ENCODE measurements around the gene ATP6V1F.
A peak's percentile ranks its signal among the peaks of the same experiment; 100 is the strongest.
"Not testable (repeated sequence)": the region's sequence is repeated elsewhere in the genome, so short reads cannot be mapped to it uniquely, and the experiment has no call there.

ATP6V1F gene

GRCh38 chr7:128903621-128904361 lies 41.1 kb downstream of the ATP6V1F start:
- no peak for DNase-seq

- peak; percentile 17 for DNase-seq
Measured at GRCh38 chr7:128904381-128905197, 41.9 kb downstream of the ATP6V1F start.

- DNase-seq: no peak
Measured at GRCh38 chr7:128906001-128906765, 43.5 kb downstream of the ATP6V1F start.

GRCh38 chr7:128906766-128907559 lies 44.3 kb downstream of the ATP6V1F start:
- DNase-seq: no peak

- no peak for DNase-seq
Measured at GRCh38 chr7:128908750-128909624, 46.3 kb downstream of the ATP6V1F start.

- DNase-seq: no peak
Measured at GRCh38 chr7:128909625-128910568, 47.2 kb downstream of the ATP6V1F start.

- DNase-seq: no peak
Measured at GRCh38 chr7:128910569-128910945, 47.9 kb downstream of the ATP6V1F start, which contains the start of gene KCP. Gene KCP, minus strand, starts transcription at chr7:128910709. Its CDS starts 33 bp downstream, at chr7:128910676.

- no peak for DNase-seq
Measured at GRCh38 chr7:128911423-128912031, 48.9 kb downstream of the ATP6V1F start.

GRCh38 chr7:128912281-128912680 lies 49.6 kb downstream of the ATP6V1F start:
- no peak for DNase-seq

- DNase-seq: not testable (repeated sequence)
Measured at GRCh38 chr7:128912709-128913495, 50.2 kb downstream of the ATP6V1F start.

- no peak for DNase-seq
Measured at GRCh38 chr7:128913870-128914565, 51.4 kb downstream of the ATP6V1F start.

GRCh38 chr7:128914566-128915151 lies 52.0 kb downstream of the ATP6V1F start:
- no peak for DNase-seq

GRCh38 chr7:128915271-128915819 lies 52.7 kb downstream of the ATP6V1F start:
- DNase-seq: no peak

All from effector CD4-positive, alpha-beta T cell (primary cell).